ENCODE data around the gene ASTN2.

Gene ASTN2

DNA sequence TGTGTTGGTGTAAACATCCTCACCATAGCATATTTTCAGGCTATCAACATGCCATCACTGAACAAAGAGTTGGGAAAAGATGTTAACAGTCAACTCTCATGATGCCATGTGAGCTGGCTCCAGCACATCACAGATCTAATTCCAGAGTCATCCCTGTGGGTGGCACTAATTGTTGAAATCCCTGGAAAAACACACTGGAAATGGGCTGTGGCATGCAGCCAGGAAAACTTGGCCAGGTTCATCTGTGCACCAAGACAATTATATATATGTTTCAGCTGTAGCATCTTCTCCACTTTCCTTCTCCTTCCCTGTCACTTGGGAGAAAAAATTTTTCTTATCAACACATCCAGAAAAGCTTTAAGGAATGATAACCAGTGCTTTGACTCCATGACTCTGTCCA lies 414.0 kb downstream of the ASTN2 start:
- DNase-seq = no peak

DNA sequence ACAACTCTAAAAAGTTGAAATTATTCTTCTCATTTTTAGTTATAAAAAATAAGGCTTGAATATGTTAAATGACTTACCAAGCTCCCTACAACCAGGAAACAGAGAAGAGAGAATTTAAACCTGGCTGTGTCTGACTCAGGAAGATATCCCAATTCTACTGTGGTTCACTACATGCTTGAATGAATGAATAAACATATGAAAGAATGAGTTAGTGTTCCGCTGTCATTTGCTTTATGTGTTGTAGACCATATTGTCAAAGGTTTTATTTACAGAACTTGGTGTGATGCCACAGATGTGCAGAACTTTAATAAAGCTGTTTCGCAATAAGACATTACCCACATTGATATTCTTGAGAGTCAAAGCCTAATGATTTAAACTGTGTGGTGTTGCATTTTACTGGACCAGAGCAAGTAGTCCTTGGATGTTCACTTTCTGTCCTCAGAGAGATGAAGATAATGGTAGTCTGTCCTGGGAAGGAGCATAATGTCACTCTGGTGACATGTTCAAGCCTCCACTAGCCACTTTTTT lies 414.6 kb downstream of the ASTN2 start:
- no peak for DNase-seq

DNA sequence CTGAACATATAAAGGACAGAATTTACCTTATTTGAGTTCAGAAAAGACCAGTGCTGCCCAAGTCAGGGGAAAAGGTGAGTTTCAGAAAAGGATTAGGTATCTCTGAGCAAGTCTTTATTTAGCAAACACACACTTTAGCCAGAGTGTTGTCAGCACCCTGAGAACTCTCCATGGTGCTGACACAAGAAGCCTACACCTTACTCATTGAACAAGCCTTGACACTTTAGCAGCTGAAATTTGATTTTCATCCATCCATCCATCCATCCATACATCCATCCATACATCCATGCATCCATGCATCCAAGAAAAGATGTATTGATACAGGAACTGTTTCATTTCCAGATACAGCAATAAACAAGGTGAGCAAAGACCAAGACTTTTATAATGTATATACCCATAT lies 416.6 kb downstream of the ASTN2 start:
- DNase-seq = peak; percentile 63

DNA sequence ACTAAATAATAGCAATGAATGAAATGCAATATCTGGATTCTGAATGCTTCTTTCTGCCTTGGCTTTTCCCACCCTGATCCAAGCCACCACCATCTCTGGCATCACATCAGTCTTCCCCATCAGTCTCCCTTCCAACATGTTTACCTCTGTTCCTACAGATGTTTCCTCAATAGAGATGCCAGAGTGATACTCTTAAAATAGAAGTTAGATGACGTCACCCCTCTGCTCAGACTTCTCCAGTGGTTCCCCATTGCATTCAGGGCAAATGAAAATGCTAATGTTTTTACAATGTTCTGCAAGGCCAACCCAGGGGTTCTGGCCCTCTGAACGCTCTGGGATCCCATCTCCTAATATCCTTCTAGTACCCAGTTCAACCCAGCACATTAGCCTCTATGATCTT lies 422.0 kb downstream of the ASTN2 start:
- DNase-seq = no peak

DNA sequence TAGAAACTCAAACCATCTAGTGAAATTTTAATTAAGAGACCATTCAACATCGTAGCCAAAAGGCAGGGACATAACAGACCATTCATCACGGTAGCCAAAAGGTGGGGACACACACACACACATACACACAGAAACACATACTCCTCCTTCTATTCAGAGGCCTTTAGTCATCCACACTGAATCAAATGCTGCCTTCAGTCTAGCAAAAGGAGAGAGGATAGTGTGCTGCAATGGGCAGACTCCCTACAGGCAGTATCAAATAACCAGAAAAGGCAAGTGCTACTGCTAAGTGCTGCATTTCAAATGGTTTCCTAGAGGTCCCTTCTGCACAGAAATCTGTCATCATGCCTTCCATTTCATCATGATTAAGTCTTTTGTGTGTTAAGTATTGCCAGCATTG lies 423.8 kb downstream of the ASTN2 start:
- DNase-seq = no peak

DNA sequence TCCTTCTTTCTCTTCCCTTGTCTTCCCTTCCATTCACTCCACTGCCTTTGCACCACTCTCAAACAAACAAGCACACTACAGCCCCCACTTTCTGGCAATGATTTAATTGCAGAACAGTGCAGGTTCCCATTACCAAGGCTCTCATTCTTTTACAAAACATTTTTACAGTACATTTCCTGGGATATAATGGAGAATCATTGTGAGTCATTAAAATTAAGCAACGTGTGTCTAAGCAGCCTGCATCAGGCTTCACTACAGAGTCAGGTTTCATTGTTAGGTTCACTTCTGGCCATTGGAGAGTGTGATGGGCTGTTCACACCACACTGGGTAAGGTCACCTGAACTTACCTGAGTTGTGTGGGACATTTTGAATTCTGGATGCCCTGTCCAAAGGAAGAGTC lies 424.3 kb downstream of the ASTN2 start:
- DNase-seq = no peak

DNA sequence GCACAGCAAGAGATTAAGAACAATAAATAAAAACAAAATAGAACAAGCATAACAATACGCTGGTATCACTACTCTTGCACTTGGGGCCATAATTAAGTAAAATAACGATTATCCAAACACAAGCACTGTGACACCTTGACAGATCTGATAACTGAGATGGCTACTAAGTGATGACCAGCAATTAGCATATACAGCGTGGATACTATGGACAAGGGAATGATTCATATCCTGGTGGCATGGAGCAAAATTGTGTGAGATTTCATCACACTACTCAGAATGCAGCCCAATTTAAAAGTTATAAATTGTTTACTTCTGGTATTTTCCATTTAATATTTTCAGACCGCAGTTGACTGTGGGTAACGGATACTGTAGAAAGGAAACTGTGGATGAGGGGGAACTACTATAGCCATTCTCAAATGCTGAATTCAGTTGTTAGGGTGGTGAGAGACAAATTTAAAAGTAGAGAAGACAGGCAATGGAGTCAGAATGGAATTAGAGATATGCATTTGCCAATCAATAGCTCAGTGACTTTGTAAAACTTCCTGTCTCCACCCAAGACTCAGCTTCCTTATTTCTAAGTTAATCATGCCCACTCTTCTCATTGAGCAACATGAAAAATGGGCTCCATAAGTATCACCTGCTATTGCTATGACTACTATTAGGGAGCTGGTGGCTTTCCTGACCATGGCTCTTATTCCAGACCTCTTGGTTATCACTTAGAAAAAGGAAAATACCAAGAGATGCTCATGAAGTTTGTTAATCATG lies 427.0 kb downstream of the ASTN2 start:
- DNase-seq = no peak

DNA sequence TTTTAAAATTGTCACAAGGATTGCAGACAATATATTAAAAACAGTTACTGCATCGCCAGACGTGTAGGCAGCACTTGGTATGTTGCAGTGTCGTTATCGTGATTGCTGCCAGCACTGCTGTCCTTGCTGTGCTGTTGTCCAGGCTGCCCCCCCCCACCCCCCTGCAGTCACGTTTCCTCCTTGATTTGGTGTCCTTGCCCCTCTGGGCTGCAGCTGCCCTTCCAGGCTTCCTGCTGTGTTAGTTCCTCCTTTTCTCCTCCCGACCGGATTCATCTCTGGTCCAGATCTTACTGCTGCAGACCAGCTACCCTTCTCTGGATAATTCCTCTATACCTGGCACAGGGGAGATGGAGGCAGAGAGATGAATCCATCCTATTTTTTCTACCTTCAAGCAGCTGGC lies 428.8 kb downstream of the ASTN2 start:
- no peak for DNase-seq

DNA sequence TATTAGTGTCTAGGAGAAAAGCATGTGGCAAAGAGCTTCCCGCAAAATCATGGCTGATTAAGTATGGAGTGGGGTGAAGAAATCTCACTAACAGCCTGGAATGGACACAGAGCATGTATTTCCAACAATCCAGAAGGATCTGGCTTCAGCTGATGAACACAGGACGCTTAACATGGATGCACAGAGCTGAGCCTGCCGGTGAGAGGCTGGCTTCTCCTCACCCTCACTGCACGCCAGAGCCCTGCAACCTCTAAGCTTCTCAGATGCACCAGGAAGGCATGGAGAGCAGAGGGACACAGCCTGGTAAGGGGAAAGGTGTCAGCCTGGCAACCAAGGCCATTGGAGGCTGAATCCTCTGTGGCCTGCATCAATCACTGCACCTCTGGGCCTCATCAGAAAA lies 429.3 kb downstream of the ASTN2 start:
- DNase-seq = no peak

DNA sequence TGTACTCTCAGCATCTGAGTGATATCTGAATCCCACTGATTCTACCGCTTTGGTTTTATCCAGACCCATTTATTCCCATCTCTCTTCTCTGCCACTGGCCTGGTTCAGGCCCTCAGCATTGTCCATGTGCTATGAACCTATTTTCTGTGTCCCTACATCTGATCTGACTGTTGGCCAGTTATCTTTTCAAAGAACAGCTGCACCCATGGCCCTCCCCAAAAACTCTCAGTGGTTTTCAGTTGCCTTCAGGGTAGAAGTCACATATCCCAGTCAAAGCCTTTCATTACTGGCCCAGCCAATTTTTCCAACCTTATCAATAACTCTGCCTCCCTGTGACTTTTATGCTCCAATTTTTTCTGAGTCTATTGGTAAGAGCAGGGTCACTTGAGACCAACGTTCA lies 430.7 kb downstream of the ASTN2 start:
- DNase-seq = no peak

DNA sequence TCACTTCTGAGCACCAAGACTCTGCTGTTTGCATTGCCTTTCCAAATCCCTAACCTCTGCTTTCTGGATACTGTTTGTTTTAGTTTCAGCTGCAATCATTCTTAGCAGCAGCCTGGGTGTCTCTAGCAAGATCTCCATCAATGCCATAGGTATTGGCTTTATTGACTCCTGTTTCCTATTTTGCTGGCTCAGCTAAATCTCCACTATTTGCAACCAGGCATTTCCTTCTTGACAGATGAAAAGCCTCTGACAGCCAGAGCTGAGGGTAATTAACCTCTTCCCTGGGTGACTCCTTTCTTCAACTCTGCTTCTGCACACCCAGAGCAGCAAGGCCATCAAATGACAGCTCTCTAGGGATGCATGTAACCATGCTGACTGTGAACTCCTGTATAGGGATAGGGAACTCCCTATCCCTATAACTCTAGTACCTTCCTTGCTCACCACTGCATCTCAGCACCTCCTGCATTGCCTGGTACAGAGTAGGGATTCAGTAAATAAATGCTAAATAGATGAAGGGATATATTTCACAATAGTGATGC lies 434.2 kb downstream of the ASTN2 start:
- no peak for DNase-seq

DNA sequence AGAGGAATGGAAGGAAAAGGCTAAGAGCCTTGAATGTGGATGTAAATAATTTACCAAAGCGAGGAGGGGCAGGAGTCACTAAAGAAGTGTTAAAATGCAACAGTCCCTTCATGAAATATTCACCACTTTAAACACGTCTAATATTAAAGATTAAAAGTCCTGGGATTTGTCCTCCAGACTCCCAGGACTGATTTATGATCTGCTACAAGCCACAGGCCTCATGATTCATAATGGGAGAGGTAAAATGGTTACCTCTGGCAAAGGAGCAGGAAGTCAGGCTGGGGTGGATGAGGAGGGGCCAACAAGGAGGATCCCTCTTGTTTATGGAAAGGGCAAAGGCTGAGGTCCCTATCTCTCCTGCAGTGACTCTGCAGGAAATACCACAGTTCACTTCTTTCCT lies 435.4 kb downstream of the ASTN2 start:
- peak; percentile 79 for DNase-seq

DNA sequence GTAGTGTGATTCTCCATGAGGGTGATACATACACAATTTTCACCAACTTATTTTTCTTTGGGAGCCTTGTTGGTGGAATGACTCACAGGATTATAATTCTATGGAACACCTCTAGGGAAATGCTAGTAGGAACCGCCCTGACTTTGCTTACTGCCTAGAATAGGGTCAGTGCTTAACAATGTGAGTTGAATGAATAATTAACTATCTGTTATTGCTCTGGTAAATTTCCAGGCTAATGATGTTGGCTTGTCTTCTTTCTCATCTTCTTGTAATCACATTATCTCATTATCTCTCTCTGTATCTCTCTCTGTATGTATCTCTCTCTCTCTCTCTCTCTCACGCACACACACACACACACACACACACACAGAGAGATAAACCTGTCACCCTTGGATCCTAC lies 436.7 kb downstream of the ASTN2 start:
- no peak for DNase-seq

DNA sequence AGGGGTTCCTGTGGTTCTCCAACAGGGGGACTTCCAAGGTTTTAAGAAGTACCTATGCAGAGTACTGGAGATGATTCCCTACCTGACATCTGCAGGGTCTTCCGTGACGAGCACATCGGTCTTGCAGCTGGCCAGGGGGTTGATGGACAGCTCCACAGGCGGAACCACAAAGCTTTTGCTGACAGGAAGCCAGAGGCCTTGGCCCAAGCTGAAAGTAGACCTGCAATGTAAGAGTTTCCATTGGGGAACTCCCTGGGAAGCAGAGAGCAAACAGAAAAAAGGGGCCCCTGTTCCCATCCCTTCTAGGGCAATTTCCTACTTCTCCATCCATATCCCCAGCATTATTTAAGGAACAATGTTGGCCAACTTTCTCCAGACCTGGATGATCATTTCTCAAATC lies 439.7 kb downstream of the ASTN2 start:
- DNase-seq = no peak

DNA sequence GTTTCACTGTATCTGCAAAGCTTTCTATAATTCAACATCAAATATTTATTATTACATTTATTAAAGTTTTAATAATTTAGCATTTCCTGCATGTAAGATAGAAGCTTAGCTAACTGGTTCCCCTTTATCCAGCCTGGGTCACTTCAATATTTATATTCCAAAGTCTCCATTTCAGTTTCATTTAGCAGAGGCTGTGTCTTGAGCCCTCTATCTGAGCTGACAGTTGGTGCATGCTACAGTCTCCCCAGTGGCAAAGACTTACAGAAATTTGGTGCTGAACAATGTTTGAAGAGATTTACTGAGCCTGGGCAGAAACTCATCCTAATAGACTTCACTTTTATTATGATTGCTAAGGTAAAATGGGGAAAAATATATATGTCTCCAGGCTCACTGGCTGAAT lies 448.7 kb downstream of the ASTN2 start:
- DNase-seq = no peak

DNA sequence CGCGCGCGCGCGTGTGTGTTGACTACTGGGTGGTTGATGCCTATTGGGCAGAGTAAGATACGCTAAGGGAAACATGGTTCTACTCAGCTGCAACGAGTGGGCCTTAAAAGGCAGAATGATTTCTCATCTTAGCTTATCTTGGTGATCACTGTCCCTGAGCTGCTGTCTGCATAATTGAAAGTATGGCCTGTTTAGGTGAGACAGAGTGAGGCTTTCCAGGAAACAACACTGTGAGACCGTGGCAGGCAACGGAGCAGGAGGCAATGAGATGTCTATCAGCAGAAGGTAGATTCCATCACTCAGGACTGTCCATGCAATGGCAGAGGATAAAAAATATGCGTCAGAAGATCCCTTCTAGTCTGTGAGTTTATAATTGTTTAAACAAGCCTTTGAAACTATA lies 450.6 kb downstream of the ASTN2 start:
- DNase-seq = no peak

DNA sequence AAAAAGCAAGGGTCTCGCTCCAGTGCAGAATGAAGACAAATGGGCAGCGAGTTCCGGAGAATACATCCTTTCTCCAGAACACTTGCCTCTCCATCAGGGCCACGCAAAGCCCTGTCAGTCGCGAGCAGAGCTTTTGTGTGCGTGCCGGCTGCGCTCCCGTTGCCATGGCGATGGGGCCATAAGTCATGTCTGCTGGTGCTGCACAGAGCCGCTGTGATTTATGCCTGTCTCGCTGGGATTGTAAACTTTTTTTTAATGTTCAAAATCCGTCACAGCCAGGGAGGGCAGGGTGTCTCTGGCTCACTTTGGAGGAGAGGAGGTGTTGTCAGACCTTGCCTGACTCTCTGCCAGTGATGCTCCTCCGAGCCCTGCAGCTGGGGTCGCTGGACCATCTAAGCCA lies 455.0 kb downstream of the ASTN2 start:
- no peak for DNase-seq

DNA sequence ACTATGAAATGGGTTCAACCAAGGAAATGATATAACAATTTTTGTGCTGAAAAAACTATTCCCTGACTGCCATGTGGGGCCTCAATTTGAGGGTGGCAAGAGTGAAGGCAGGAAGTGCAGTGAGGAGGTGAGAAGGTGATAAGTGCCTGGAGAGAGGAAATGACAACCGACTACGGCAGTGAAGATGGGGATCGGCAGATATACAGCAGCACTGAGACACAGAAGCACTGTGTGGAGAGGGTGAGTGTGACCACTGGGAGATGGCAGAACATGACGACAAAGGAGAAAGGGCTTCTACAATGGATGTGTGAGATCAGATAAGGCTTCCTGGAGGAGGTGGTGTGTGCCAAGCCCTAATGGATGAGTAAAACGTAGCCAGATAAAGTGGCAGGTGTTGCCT lies 456.0 kb downstream of the ASTN2 start:
- no peak for DNase-seq

DNA sequence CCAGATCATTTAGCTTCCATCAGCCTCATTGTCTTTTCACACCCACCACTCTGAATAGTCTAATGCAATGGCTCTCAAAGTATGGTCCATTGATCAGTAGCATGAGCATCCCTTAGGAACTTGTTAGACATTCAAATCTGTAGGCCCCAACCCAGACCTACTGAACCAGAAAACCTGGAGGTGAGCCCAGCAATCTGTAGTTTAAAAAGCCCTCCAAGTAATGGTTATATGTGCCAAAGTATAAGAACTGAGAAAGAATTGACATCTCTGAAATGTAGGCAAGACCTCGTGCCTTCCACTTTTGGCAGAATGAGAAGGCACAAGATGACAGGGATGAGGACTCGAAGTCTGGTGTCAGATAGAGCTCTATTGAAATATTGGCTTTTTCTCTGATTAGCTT lies 460.1 kb downstream of the ASTN2 start:
- no peak for DNase-seq

DNA sequence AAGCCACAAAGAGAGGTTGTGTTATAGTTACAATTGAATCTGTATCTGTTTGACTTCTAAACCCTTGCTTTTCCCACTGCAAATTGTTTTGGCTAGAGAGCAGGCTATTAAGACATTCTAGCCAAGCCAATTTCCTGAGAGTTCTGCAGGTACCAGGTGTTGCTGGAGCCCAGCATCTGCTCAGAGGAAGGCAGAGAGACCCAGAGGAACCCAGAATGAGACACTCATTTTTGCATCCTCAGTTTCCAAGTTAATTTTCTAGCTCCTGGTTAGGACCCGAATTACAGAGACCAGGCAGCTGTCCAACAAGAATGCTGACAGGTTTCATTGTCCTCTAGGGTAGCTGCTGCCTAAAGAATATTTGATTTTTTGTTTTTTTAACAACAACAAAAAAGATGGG lies 461.6 kb downstream of the ASTN2 start:
- DNase-seq = no peak

DNA sequence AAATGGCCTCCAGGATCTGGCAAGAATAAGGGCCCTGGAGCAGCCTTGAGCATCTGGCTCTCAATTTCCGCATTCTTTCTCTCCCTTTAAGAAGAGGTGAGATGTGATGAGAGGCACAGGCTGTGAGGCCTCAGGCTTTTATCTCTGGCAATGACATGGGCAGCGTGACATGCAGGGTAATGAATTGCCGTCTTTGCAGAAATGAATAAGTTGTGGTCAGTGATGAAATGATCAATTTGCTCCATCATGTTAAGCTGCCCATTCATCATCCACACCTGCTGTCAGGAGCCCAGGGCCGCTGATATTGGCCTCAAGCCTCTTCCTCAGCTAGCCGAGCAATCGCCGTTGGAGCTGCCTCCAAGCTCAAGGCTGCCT lies 462.4 kb downstream of the ASTN2 start:
- no peak for DNase-seq

DNA sequence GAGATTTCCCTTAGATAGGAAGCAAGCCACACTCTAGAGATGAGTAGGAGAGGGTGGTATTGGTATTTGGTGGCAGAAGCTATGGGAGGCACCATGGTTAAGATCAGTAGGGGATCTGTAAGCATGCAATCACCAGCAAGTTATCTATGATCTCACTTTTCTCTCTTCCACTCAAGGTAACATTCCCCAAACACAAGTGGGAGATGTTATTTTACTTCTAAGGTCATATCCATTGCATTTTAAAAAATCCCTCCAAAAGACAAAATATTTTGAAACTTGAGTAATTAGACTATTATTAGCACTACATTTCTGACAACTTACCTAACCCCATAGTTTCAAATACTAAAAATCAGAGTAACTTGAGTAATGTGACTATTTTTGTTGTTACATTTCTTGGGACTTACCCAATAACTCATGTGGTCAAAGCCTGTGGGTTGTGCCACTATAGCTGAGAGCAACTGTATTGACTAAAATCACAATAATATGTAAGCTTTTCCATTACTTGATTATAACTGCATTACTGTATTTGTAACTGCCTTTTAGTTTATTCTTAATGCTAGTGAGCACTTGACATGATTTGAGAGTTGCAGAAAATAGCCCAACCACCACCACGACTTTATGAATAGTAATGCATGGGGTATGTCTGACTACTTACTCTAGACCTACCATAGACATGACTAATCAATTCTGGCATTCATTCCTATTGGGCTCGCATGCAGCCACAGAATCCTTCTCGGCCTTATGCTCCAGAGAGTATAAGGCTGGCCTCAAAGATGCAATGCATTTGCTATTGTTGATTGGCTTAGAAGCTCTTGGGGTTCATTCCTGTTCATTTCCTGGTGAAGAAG lies 463.0 kb downstream of the ASTN2 start:
- DNase-seq = peak; percentile 58

DNA sequence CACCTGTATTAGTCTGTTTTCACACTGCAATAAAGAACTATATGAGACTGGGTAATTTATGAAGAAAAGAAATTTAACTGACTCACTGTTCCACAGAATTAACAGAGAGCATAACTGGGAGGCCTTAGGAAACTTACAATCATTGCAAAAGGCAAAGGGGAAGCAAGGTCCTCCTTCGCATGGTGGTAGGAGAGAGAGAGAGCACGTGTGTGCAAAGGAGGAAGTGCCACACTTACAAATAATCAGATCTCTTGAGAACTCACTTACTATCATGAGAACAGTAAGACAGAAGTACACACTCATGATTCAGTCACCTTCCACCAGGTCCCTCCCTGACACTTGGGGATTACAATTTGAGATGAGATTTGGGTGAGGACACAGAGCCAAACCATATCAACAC lies 469.0 kb downstream of the ASTN2 start:
- DNase-seq = no peak
